GM19025 (cell line): ENCODE measurements around the gene RFXAP.
A peak's percentile ranks its signal among the peaks of the same experiment; 100 is the strongest.
"Not testable (repeated sequence)": the region's sequence is repeated elsewhere in the genome, so short reads cannot be mapped to it uniquely, and the experiment has no call there.

Source experiments
- ATAC-seq: cut with Tn5 transposase; IDR thresholded peaks from one replicate; pipeline ENCODE4 v1.9.1; 2021; ENCODE audit warnings: mild to moderate bottlenecking, low read depth, moderate library complexity; ENCODE audit not compliant: unreplicated experiment

The RFXAP gene, protein sequence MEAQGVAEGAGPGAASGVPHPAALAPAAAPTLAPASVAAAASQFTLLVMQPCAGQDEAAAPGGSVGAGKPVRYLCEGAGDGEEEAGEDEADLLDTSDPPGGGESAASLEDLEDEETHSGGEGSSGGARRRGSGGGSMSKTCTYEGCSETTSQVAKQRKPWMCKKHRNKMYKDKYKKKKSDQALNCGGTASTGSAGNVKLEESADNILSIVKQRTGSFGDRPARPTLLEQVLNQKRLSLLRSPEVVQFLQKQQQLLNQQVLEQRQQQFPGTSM

DNA sequence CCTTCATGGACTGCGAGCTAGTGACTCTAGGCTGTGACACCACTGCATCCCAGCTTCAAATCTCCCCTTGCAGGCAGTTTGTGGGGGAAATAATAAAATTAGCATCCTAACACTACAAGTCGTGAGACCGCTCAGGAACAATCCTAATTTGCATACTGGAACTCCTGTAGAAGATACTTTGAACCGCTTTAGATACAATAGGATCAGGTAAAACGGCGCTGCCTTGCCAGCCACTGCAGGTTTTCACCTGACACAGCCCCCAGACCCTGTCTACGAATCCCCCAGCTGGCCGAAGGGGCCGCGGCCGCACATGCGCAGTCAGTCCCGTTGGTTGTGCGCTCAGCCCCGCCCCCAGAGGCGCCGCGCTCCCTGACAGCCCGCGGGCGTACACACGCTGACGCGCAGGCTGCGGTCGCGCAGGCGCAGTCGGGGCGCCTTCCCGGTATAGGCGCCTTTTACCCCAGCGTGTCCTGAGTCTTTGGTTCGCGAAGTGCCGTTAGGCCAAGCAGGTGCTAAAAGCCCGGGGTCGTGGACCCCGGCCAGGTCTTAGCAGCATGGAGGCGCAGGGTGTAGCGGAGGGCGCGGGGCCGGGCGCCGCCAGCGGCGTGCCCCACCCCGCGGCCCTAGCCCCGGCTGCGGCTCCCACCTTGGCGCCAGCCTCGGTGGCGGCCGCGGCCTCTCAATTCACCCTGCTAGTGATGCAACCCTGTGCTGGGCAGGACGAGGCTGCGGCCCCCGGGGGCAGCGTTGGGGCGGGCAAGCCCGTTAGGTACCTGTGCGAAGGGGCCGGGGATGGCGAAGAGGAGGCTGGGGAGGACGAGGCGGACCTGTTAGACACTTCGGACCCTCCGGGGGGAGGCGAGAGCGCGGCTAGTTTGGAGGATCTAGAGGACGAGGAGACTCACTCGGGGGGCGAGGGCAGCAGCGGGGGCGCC lies at the start of gene RFXAP:
RFXAP (plus strand) TSS at position 419 of the 935 bp plus-strand sequence; CDS start at position 555, 136 bp downstream.
- peak; percentile 90 for ATAC-seq

DNA sequence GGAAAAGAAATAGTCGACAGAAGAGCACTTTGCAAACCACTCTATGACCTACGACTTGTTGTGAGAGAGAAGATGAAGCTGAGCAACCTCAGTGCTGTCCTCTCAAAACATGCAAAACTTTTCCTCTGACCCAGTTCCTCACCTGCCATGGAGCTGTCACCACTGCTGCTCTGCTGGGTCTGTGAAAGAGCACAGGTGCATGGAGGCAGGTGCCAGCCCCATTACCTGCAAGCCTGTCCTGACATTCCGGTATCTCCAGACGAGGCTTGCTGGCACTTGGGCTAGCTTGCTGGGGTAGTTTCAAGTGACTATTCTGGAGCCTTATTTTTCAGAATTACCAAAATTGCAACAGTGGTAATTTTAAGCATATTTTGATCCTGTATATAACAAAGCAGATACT lies 49.5 kb upstream of the RFXAP start:
- no peak for ATAC-seq

DNA sequence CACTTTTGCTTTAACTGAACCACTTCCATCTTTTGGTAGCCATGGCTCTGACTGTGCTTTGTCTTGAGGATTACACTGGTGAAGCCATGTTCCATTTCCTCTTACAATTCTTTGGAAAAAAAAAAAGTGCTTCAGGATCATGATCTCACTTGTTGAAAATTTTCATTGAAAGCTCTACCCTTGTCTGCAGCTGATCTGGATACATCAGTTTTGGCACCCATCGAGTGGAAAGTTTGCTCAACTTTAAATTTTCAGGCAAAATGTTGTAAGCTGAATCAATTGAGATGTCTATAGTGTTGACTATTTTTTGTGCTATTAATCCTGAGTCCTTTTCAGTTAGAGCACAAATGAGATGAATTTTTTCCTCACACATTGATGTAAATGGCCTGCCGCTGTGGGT lies 48.3 kb upstream of the RFXAP start:
- no peak for ATAC-seq

DNA sequence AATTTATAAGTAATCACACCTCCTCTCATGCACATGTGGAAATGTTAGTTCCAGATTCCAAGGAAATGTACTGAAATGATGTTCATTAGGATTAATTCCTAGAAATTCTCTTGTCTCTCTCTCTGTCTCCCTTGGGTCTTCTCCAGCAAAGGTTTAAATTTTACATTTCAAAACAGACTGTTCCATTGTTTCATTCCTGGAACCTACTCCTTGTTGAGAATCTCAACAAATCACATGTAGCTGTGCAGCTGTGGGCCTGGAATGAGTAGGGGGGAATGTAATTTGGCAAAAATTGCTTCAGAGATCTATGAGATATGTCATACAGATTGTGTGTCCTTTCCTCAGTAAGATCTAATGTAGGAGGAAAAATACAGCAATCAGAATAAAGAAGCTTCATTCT lies 46.2 kb upstream of the RFXAP start:
- ATAC-seq = no peak

DNA sequence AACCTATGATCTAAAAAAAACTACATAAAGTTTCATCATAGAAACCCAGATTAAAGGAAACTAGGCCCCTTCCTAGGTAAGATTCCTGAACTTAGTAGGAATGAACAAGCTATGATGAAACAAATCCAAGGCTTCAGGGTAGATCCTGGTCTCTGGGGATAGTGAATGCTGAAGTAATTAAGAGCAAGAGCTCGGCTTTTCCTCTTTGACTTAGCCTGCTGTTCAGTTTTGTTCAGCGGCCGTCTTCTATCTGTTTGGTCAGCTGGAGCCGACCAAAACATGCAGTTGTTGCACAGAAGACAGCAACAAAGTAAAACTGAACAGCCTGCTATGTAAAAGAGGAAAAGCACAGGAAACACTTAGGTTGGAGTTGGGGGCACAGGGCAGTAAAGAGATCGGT lies 44.1 kb upstream of the RFXAP start:
- no peak for ATAC-seq

DNA sequence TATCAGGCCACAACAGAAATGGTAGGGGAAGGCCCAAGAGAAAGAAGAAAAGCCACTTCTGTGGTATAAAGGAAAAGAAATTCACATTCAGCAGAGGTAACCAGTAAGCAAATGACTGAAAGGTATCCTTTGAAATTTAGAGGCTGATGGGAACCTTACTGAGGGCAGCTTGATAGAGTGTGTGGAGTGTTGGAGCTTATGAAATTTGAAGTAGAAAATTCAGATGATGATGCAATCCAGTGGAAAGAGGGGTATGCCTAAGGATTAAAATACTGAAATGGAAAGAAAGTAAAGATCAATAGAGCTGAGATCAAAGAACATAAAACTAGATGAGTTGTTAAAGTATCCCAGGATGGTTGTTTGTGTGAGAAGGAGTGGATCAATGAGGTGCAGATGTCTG lies 42.8 kb upstream of the RFXAP start:
- no peak for ATAC-seq

DNA sequence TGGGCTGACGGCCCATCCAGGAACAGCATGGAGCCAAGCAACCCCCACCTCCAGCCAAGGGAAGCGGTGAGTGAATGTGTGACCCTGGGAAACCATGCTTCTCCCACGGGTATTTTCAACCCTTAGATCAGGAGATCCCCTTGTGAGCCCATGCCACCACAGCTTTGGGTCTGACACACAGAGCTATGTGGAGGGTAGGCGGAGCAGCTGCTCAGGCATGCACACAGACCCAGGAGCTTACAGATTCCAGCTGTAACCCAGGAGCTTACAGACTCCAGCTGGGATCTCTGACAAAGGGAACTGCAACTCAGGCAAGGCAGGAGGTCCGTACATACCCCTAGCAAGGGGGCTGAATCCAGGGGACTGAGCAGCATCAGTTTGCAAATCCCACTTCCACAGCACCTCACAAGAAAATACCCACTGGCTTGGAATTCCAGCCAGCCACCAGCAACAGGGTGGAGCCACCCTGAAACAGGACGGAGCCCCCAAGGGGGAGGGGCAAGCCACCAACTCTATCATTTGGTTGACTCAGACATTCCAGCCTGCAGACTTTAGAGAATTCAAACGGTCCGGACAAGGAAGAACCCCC lies 40.8 kb upstream of the RFXAP start:
- peak; percentile 63 for ATAC-seq

DNA sequence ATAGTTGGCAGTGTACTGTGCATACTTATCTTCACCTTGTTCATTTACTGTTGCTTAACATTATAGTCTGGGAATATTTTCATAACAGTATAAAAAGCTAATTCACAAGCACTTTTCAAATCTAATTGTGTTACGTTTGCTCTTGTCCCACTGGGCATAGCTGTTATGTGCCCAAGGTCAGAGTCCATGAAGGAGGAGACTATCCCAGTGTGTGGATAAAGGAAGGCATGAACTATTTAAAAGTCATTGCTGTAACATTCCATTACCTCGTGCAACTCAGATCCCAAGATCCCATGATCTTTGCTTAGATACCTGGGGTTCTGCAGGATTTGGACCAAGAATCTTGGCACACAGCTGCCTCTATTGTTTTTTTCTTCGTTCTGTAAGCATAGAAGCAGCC lies 35.1 kb upstream of the RFXAP start:
- no peak for ATAC-seq

DNA sequence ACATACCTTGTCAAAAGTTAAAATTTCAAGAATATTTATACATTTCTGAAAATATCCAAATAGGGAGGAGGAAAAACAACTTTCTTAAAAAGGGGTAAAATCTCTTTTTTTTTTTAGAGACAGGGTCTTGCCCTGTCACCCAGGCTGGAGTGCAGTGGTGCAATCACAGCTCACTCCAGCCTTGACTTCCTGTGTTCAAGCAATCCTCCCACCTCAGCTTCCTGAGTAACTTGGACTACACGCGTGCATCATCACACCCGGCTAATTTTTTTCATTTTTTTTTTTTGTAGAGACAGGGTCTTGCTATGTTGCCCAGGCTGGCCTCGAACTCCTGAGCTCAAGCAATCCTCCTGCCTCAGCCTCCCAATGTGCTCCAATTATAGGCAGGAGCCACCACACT lies 32.8 kb upstream of the RFXAP start:
- ATAC-seq = not testable (repeated sequence)

DNA sequence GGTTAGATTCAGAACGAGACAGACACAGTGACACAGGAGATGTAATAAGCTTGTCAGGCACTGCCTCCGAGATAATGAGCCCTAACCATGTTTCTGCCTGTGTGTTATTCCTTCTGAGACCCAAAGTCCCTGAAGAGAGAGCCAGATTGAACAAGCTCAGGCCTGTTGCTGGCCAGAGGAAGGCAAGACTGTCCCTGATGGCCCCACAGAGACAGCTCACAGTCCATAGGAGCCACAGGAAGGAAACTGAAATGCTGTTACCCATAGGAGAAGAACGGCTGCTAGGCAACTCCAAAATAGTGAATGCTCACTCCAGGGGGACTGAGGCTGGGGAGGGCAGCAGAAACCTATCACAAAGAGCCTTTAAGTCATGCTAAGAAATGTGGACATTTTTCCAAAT lies 31.8 kb upstream of the RFXAP start:
- ATAC-seq = no peak

DNA sequence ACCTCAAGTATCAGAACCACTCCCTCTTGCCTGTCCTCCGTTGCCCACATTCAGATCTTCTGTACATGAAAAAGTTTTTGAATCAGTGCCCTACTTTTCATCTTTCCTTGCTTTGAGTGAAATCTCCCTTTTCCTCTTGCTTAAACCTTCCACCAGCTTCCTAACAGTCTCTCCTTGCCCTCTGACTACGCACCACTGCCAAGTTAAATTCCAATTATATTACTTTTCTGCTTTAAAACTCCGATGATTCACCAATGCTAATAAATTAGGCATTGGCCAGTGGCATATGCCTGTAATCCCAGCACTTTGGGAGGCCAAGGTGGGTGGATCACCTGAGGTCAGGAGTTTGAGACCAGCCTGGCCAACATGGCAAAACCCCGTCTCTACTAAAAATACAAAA lies 30.7 kb upstream of the RFXAP start:
- ATAC-seq = no peak

DNA sequence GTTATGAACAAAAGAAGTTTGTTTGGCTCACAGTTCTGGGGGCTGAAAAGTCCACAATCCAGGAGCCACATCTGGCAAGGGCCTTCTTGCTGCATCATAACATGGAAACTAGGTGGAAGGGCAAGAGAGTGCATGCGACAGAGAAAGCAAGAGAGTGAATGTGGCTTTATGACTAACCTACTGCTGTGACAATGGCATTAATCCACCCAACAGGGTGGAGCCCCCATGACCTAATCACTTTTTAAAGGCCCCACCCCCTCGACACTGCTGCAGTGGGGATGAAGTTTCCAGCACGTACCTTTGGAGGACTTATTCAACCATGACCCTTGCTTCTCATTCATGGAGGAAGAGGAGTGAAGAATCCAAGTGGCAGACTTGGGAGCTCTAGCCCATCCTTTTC lies 30.0 kb upstream of the RFXAP start:
- ATAC-seq = no peak

DNA sequence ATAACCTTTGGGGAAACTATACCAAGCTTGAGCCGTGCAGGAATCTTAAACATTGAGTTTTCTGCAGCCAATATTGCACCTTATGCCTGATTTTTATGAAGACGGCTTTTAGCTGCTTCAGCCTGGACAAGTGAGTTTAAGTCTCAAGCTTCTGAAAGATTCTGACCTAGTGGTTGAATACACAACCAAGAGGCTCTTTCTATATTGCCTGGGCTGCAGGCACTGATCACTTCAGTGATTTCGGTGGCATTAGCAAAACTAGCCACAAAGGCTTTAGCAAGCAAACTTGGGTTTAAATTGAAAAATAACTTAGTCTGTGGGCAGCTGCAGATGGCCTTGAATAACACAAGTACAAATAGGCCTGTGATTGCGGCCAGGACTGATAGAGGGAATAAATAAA lies 29.3 kb upstream of the RFXAP start:
- ATAC-seq = no peak

DNA sequence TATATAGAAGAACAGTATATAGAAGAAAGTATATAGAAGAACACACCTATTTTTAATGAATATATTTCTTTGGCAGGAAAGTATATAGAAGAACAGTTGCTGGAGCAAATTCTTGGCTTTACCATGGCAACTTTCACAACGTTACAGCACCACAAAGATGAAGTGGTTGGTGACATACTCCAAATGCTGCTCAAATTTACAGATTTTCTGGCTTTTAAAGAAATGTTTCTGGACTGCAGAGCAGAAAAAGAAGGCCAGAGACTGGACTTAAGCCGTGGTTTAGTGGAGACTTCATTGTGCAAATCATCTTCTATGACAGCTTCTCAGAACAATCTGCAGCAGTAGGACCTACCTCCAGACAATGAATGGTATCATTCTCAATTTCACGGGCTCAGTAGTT lies 24.3 kb upstream of the RFXAP start:
- no peak for ATAC-seq

DNA sequence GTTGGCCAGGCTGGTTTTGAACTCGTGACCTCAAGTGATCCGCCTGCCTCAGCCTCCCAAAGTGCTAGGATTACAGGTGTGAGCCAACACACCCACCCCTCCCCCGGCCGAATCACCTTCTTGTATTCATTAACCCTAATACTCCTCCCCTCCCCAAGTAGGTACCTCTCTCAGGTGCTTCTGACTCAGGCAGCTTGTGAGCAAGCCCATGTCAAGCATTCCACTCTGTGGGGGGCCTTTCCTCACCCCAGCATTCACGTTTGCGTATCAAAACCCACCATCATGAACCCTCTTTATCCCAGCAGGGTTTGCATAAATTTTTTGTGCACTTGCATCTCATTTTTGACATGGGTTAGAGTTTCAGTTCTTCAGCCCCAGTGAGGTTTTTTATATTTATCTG lies 23.6 kb upstream of the RFXAP start:
- ATAC-seq = no peak

DNA sequence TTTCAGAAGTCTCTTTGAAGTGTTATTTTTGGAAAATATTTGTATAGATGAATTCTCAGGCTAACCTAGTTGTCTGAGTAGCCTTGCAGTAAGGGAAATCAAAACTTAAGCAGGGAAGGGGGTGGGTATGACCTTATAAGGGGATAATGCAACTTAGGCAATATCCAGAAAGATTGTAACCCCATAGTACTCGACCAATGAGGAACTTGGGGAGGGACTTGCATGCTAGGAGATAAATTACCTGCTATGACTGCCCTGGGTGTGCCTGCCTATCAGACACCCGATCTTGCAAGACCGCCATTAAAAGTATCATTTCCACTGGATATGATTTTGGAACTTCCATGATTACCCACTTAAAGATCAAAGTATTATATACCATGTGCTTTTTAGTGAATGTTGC lies 23.0 kb upstream of the RFXAP start:
- no peak for ATAC-seq

DNA sequence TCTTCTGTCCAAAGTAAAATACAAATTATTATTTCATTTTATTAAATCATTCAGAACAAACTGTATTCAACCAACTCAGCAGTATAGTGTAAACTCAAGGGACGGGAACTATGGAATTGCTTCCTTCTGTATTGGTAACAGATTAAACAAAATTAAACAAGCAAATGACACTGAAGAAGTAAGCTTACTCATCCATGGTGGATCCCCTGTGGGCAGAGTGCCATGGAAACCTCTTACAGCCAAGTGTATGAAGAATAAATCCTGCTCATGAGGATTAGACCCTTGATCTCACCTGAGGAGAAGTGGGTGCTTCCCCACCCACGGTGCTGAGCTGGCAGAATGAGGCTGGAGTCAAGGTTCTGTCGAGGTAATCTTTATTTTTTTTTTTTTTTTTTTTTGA lies 18.0 kb upstream of the RFXAP start:
- no peak for ATAC-seq

DNA sequence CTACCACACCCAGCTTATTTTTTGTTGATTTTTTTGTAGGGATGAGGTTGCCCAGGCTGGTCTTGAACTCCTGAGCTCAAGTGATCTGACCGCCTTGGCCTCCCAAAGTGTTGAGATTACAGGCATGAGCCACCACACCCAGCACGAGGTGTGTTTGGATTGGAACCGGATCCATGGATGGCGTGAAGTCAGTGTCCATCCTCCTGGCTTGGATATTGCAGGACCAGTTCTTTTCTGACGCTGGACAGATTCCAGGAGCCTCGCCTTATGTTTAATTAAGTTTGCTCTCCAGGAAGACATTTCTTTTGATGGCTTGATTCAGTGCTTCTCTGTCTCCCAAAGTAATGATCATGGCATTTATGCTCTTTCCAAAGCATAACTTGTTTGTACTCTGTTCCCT lies 14.4 kb upstream of the RFXAP start:
- no peak for ATAC-seq

DNA sequence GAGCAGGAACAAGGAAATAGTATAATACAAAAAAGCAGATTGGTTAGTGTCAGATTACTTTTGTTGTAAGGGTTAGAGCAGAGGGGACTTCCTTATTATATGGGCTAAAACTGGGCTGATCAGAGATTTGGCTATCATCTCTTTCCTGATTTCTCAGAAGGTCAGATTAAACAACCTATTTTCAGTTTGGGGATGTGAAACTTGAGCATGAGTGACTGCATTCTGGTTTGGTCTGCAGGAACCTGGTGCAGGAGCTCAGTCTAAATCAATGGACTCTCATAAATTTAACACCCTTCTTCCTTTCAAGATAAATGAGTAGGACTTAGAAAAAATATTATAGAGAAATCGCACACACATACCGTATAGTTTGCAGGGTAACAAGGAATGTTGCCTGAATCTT lies 12.9 kb upstream of the RFXAP start:
- ATAC-seq = no peak

DNA sequence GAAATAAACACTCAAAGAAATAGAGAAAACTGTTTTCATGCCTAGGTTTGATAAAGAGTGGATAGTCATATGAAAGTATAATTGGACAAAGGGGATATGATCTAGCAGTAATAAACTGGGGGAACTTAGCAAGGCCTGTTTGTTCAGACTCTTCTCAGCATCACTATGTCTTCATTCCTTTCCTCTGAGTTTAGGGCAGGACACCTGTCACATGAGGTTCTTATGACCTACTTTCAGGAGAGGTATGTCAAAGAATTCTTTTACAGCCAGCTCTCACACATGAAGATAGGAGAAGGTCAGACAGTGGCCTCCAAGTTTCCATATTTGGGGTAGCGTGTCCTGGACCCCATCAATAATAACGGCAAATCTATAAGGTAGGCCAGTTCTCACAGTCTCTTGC lies 11.4 kb upstream of the RFXAP start:
- ATAC-seq = no peak

DNA sequence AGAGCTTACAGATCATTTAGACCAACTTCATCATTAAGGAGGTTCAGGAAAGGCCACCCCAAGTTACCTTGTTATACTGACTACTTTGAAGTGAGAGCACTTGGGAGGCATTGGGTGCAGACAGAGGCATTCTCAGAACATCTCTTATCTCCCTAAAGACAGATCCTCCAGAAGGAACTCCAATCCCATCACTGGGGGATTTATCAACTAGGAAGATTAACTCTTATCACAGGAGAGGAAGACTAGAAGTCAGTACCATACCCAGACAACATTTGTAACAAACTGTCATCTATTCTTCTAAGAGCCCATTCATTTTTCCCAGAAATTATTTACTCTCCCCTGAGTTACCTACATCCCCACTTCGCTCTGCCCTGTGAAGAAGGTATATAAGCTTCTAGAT lies 5.8 kb upstream of the RFXAP start:
- ATAC-seq = no peak

DNA sequence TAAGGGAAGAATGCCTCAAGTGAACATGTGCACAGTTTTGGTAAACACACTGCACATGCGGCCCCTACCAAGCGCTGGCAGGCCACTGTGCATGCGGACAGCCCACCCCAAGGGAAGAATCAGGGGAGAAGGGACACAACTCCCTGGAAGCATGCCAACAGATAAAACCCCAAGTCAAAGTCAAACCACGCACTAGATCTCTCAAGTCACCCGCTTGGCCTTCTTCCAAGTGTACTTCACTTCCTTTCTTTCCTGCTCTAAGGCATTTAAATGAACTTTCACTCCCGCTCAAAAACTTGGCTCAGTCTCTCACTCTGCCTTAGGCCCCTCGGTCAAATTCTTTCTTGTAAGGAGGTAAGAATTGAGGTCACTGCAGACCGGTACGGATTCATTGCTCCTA lies 4.6 kb upstream of the RFXAP start:
- ATAC-seq = no peak
